ENCODE data around the gene TPP1.

Gene TPP1

GRCh38 chr11:6567371-6567745 lies 51.9 kb downstream of the TPP1 start:
- TF ChIP-seq GATA3 (IDR thresholded peaks at IDR 0.05; ENCODE audit: low read depth, low read length) = no peak
- no peak for TF ChIP-seq GATA2 (IDR thresholded peaks at IDR 0.05; ENCODE audit: low read depth, low read length)

GRCh38 chr11:6566704-6567370 lies 52.4 kb downstream of the TPP1 start:
- TF ChIP-seq GATA3 (IDR thresholded peaks at IDR 0.05; ENCODE audit: low read depth, low read length) (no peak), GATA2 (IDR thresholded peaks at IDR 0.05; ENCODE audit: low read depth, low read length) (no peak)

- TF ChIP-seq GATA3 (IDR thresholded peaks at IDR 0.05; ENCODE audit: low read depth, low read length) = no peak
- no peak for TF ChIP-seq GATA2 (IDR thresholded peaks at IDR 0.05; ENCODE audit: low read depth, low read length)
These were observed 53.1 kb downstream of the TPP1 start for GRCh38 chr11:6565988-6566703.

GRCh38 chr11:6565325-6565724 lies 53.9 kb downstream of the TPP1 start:
- TF ChIP-seq GATA2 (IDR thresholded peaks at IDR 0.05; ENCODE audit: low read depth, low read length) (no peak), GATA3 (IDR thresholded peaks at IDR 0.05; ENCODE audit: low read depth, low read length) (no peak)

- TF ChIP-seq GATA3 (IDR thresholded peaks at IDR 0.05; ENCODE audit: low read depth, low read length) (no peak), GATA2 (IDR thresholded peaks at IDR 0.05; ENCODE audit: low read depth, low read length) (no peak)
These were observed 55.6 kb downstream of the TPP1 start for GRCh38 chr11:6563667-6564066.

GRCh38 chr11:6563121-6563619 lies 56.1 kb downstream of the TPP1 start:
- TF ChIP-seq GATA2 (IDR thresholded peaks at IDR 0.05; ENCODE audit: low read depth, low read length) (no peak), GATA3 (IDR thresholded peaks at IDR 0.05; ENCODE audit: low read depth, low read length) (no peak)

All from SH-SY5Y (cell line).